ENCODE data around the gene SAMD3.
"Not testable (repeated sequence)": the region's sequence is repeated elsewhere in the genome, so short reads cannot be mapped to it uniquely, and the experiment has no call there.

SAMD3 gene

DNA sequence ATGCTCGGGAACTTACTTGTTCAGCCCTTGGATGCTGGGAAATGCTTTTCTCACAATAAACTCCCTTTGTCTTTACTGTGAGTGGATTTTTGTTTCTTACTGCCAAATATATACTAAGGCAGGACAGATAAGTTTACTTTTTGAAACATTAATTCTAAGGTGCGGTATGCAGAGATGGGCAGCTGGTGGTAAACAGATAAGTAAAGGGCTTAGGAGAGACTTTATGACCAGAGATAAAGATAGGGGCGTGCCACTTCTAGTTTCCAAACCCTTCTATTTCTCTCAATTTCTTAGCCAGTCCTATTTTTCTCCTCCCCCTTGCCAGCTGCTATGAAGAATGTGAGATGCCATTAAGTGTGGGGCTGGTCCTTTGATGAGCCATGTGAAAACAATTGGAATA, 16.3 kb downstream of the SAMD3 start:
- no peak for DNase-seq (ENCODE audit: low spot score)
- TF ChIP-seq CTCF (IDR thresholded peaks at IDR 0.05; ENCODE audit: extremely low read depth, missing control alignments) = no peak

GRCh38 chr6:130204322-130204721, 18.4 kb downstream of the SAMD3 start:
- no peak for TF ChIP-seq CTCF (IDR thresholded peaks at IDR 0.05; ENCODE audit: extremely low read depth, missing control alignments)
- DNase-seq (ENCODE audit: low spot score) = no peak

DNA sequence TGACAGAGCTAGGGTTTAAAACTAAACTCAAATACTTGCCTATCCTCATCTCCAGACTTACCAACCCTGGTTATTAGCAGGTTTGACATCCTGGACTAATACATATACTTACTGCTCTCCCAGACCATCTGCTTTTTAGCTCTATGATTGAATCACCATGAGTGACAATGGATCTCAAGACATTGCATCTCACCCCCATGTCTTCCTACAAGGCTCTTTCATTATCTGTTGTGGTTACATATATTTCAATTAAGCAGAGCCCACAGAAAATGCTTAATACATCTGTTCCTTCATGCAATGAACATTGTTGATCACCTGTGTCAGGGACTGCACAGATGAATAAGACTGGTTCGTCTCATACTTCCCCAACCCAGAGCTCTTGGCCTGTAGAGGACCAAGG, 19.4 kb downstream of the SAMD3 start:
- TF ChIP-seq CTCF (IDR thresholded peaks at IDR 0.05; ENCODE audit: extremely low read depth, missing control alignments) = no peak
- DNase-seq (ENCODE audit: low spot score) = no peak

DNA sequence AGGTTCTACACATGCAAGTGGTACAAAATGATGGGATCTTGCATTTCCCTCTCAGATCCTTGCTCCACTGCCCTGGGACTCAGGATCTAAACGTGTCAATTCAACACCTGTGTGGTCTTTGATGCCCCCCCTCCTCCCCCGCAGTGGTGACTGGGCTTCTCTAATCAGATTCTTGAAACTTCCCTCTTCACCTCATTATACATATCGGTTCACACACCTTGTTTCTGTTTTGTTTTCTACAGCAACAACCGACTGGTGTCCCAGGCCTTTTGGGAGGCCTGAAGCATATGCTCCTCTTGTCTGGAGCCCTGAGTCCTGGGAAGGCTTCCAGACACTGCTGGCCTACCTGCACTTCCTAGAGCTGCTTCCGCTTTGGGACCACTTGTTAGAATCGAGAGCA, 20.0 kb downstream of the SAMD3 start:
- TF ChIP-seq CTCF (IDR thresholded peaks at IDR 0.05; ENCODE audit: extremely low read depth, missing control alignments) = no peak
- peak; percentile 15 for DNase-seq (ENCODE audit: low spot score)

DNA sequence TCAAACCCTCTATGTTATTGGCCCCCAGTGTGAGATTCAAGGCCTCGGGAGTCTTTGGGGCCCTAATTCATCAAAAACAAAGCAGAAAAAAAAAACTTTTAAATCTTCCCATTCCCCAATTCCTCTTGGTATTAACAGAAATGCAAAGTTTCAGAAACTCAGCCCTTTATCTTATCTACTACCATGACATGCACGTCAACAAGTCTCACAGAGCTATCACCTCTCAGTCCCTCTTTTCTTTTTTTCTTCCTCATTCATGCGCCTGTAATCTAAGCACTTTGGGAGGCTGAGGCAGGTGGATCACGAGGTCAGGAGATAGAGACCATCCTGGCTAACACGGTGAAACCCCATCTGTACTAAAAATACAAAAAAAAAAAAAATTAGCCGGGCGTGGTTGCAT, 22.7 kb downstream of the SAMD3 start:
- no peak for DNase-seq (ENCODE audit: low spot score)
- TF ChIP-seq CTCF (IDR thresholded peaks at IDR 0.05; ENCODE audit: extremely low read depth, missing control alignments) = no peak

GRCh38 chr6:130198483-130199035, 24.2 kb downstream of the SAMD3 start:
- TF ChIP-seq CTCF (IDR thresholded peaks at IDR 0.05; ENCODE audit: extremely low read depth, missing control alignments) = no peak

GRCh38 chr6:130197816-130198482, 24.8 kb downstream of the SAMD3 start:
- not testable (repeated sequence) for DNase-seq (ENCODE audit: low spot score)

More at GRCh38 chr6:130198483-130199035, 24.2 kb downstream of the SAMD3 start:
- no peak for DNase-seq (ENCODE audit: low spot score)

GRCh38 chr6:130194434-130194833, 28.3 kb downstream of the SAMD3 start:
- not testable (repeated sequence) for DNase-seq (ENCODE audit: low spot score)
